ENCODE measurements around the gene ACP5.

ACP5 gene

DNA sequence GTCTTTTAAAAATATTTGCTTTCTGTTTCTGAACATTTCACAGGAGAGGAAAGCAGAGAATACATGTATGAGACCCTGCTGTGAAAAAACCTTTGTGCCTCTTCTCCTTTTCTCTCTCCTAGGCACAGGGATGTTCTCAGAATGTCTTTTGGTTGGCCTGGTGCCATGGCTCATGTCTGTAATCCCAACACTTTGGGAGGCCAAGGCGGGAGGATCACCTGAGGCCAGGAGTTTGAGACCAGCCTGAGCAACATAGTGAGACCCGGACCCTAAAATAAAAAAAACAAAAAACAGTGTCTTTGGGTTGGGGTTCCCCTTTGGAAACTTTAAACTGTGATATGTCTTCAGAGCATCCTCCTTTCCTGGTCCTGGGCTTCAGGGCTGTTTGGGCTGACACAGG, 21.3 kb upstream of the ACP5 start:
- H3K27me3 ChIP-seq (ENCODE audit: control insufficient read depth, insufficient read depth, low read length), result no peaks in the 10 kb centered on the region
- no peaks in the 10 kb centered on the region; the same call in 1 of the 2 replicates for H3K9me3 ChIP-seq (ENCODE audit: control insufficient read depth, insufficient read depth, low read length)
- peaks cover 9% of the 10 kb centered on the region for H3K36me3 ChIP-seq (ENCODE audit: control insufficient read depth, insufficient read depth, low read length)
- no peak overlapping the region for H3K27ac ChIP-seq (ENCODE audit: low read depth, low read length)
- H3K9ac ChIP-seq (ENCODE audit: low read depth, low read length), result no peak overlapping the region
- no peak overlapping the region for H3K4me3 ChIP-seq (ENCODE audit: low read depth, low read length)
- no peaks in the 10 kb centered on the region for H3K4me1 ChIP-seq (ENCODE audit: control insufficient read depth, insufficient read depth, low read length)

DNA sequence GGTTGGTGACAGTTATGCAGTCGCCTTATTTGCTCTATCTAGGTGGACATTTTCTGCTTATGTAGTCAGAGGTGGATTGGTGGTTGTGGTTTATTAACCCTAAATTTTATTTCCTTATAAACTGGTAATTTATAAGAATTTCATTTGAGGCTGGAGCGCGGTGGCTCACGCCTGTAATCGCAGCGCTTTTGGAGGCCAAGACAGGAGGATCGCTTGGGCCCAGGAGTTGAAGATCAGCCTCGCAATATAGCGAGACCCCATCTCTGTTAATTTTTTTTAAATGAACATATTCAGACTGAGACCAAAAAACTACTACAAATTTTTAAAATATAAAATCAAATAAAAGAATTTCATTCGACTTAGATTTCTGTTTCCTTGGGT, 20.6 kb upstream of the ACP5 start:
- Histone ChIP-seq H3K9me3 (ENCODE audit: control insufficient read depth, insufficient read depth, low read length) (no peaks in the 10 kb centered on the region; the same call in 1 of the 2 replicates), H3K27ac (ENCODE audit: low read depth, low read length) (peak overlapping the region; percentile 98), H3K4me1 (ENCODE audit: control insufficient read depth, insufficient read depth, low read length) (no peaks in the 10 kb centered on the region), H3K9ac (ENCODE audit: low read depth, low read length) (peak overlapping the region; percentile 100), H3K36me3 (ENCODE audit: control insufficient read depth, insufficient read depth, low read length) (peaks cover 7% of the 10 kb centered on the region), H3K27me3 (ENCODE audit: control insufficient read depth, insufficient read depth, low read length) (no peaks in the 10 kb centered on the region), H3K4me3 (ENCODE audit: low read depth, low read length) (peak overlapping the region; percentile 94)

DNA sequence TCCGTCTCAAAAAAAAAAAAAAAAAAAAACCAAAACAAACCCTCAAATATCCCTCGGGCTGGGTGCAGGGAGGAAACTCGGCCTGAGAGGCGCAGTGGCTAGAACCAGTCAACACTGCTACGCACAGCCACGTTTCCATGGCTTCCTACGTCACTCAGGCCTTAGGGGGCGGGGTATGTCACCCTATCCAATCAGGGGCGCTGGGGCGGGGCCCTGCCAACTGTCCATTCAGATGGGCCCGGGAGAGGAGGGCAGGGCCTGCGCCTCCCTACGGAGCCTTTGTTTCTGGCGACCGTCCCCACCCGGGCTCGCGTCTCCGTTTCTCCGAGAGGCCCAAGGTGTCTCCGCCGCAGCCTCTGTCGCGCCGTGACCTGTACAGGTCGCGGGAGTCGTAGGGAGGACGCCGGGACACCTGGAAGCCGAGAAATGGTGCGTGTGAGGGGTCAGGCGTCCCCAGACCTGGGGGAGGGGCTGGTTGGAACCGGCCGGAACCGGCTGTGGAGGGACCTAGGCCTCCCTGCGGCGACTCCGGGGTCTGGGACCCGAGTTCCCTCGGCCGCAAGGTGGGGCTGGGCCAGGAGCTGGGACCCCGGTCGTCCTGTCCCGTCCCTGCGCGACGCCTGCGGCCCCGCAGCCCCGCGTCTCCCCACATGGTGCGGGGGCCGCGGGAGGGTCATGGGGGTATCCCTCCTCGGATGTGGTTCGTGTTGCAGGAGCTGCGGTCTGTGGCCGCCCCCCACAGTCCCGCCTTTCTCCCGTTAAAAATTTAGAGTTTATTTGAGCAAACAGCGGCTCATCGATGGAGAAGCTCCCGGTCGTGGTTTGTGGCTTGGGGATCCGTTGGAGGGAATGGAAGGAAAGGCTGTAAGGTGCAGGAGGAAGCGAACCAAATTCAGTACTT, 20.0 kb upstream of the ACP5 start, which contains the start of gene ZNF627:
Gene ZNF627, plus strand, starts transcription at position 282 of the 901 bp plus-strand sequence. Its CDS starts 145 bp downstream, at position 427.
- Histone ChIP-seq H3K27ac (ENCODE audit: low read depth, low read length) (peak within 1 kb of the TSS; percentile 98), H3K4me1 (ENCODE audit: control insufficient read depth, insufficient read depth, low read length) (no peaks in the 10 kb centered on the region), H3K36me3 (ENCODE audit: control insufficient read depth, insufficient read depth, low read length) (peaks cover 7% of the 10 kb centered on the region), H3K9me3 (ENCODE audit: control insufficient read depth, insufficient read depth, low read length) (no peaks in the 10 kb centered on the region; the same call in 1 of the 2 replicates), H3K27me3 (ENCODE audit: control insufficient read depth, insufficient read depth, low read length) (no peaks in the 10 kb centered on the region), H3K9ac (ENCODE audit: low read depth, low read length) (peak within 1 kb of the TSS; percentile 100), H3K4me3 (ENCODE audit: low read depth, low read length) (peak within 1 kb of the TSS; percentile 94)

DNA sequence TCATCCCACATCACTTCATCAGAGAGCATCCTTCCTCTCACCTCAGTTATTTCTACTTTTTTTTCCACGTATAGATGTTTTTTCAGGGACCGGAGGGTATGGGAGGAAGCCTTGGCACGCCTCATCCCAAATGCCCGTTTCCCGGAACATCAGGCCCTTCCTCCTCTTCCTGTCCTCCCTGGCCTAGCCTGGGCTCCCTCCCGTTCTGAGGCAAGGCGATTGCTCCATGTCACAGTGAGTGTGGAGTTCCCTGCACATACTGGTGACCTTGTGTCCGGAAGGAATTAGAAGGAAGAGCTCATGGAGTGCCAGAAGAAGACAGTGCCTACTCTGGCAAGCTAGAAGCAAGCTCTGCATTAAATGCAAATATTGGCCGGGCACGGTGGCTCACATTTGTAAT, 18.7 kb upstream of the ACP5 start:
- H3K9me3 ChIP-seq (ENCODE audit: control insufficient read depth, insufficient read depth, low read length), result no peaks in the 10 kb centered on the region
- H3K27me3 ChIP-seq (ENCODE audit: control insufficient read depth, insufficient read depth, low read length), result no peaks in the 10 kb centered on the region
- H3K4me1 ChIP-seq (ENCODE audit: control insufficient read depth, insufficient read depth, low read length), result no peaks in the 10 kb centered on the region
- H3K9ac ChIP-seq (ENCODE audit: low read depth, low read length), result no peak overlapping the region
- no peak overlapping the region for H3K4me3 ChIP-seq (ENCODE audit: low read depth, low read length)
- peaks cover 7% of the 10 kb centered on the region for H3K36me3 ChIP-seq (ENCODE audit: control insufficient read depth, insufficient read depth, low read length)
- no peak overlapping the region for H3K27ac ChIP-seq (ENCODE audit: low read depth, low read length)

DNA sequence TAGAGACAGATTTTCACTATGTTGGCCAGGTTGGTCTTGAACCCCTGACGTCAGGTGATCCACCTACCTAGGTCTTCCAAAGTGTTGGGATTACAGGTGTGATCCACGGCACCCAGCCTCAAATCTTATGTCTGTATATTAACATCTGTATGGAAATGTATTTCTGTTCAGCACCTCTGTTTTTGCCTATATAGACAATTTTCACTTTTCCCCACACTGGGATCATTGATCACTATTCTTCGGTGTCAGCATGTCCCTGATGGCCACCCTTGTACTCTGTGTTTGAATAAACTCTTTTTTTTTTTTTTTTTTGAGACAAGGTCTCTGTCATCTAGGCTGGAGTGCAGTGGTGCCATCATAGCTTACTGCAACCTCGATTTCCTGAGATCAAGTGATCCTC, 16.6 kb upstream of the ACP5 start:
- Histone ChIP-seq H3K9me3 (ENCODE audit: control insufficient read depth, insufficient read depth, low read length) (no peaks in the 10 kb centered on the region), H3K4me3 (ENCODE audit: low read depth, low read length) (no peak overlapping the region), H3K36me3 (ENCODE audit: control insufficient read depth, insufficient read depth, low read length) (peaks cover 3% of the 10 kb centered on the region), H3K27ac (ENCODE audit: low read depth, low read length) (no peak overlapping the region), H3K9ac (ENCODE audit: low read depth, low read length) (no peak overlapping the region), H3K4me1 (ENCODE audit: control insufficient read depth, insufficient read depth, low read length) (no peaks in the 10 kb centered on the region), H3K27me3 (ENCODE audit: control insufficient read depth, insufficient read depth, low read length) (no peaks in the 10 kb centered on the region)

DNA sequence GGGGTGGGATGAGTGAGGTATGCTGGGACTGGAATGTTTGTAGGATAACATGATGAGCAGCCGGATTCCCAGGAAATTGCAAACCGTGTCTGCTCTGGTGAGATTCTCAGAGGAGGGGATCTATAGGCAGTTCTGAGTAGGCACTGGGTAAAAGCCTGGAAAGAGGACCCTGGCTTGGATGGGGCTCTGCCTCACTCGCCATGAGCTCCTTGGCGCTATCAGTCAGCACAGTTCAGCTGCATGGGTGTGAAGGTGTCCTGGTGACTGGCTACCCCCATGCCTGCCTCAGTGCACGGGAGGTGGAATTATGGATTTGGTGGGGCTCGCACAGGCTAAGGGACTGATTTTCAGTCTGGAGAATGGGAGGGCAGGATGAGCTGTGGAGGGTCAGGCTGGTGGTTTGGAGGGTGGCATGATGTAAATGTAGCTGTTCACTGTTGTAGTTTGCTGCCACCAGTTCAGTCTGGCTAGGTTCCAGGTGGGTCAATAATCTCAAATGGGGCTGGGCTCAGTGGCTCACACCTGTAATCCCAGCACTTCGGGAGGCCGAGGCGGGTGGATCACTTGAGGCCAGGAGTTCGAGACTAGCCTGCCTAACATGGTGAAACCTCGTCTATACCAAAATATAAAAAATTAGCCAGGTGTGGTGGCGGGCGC, 10.7 kb upstream of the ACP5 start:
- H3K9ac ChIP-seq (ENCODE audit: low read depth, low read length), result no peak overlapping the region
- H3K4me3 ChIP-seq (ENCODE audit: low read depth, low read length), result no peak overlapping the region
- H3K36me3 ChIP-seq (ENCODE audit: control insufficient read depth, insufficient read depth, low read length), result no peaks in the 10 kb centered on the region
- H3K4me1 ChIP-seq (ENCODE audit: control insufficient read depth, insufficient read depth, low read length), result no peaks in the 10 kb centered on the region
- no peaks in the 10 kb centered on the region for H3K9me3 ChIP-seq (ENCODE audit: control insufficient read depth, insufficient read depth, low read length)
- no peaks in the 10 kb centered on the region for H3K27me3 ChIP-seq (ENCODE audit: control insufficient read depth, insufficient read depth, low read length)
- H3K27ac ChIP-seq (ENCODE audit: low read depth, low read length), result no peak overlapping the region

DNA sequence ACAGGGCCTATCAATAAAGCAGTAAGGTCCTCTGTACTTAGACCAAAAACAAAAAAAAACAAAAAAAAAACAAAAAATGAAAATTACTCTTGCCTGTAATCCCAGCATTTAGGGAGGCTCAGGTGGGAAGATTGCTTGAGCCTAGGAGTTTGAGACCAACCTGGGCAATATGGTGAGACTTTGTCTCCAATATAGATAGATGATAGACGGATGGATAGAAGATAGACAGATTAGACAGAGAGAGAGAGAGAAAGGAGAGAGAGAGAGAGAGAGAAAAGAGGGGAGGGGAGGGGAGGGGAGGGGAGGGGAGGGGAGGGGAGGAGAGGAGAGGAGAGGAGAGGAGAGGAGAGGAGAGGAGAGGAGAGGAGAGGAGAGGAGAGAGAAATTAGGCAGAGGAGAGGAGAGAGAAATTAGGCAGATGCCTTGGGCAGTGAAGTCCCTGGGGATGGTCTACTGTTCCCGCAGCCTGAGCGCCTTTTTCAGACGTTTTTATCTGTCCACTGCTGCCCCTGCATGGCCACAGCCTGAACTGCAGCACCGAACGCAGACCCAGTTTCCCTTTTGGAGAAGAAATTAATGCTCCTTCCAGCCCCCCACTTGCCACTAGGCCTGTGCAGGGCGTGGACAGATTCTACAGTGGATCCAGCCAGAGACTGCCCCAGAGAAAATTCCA, 10.0 kb upstream of the ACP5 start:
- Histone ChIP-seq H3K4me1 (ENCODE audit: control insufficient read depth, insufficient read depth, low read length) (no peaks in the 10 kb centered on the region), H3K4me3 (ENCODE audit: low read depth, low read length) (no peak overlapping the region), H3K36me3 (ENCODE audit: control insufficient read depth, insufficient read depth, low read length) (no peaks in the 10 kb centered on the region), H3K27ac (ENCODE audit: low read depth, low read length) (no peak overlapping the region), H3K9me3 (ENCODE audit: control insufficient read depth, insufficient read depth, low read length) (no peaks in the 10 kb centered on the region), H3K9ac (ENCODE audit: low read depth, low read length) (no peak overlapping the region), H3K27me3 (ENCODE audit: control insufficient read depth, insufficient read depth, low read length) (no peaks in the 10 kb centered on the region)

DNA sequence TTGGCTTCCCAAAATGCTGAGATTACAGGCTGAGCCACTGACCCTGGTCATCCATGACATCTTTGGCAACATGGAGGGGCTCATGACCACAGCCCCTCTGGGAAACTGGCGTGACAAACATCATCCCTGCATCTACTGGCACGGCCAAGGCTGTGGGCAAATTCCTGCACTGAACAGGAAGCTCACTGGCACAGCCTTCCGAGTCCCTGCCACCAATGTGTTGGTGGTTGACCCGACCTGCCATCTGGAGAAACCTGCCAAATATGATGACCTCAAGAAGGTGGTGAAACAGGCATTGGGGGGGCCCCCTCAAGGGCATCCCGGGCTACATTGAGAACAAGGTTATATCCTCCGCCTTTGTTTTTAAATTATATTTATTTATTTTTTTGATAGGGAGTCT, 8.9 kb upstream of the ACP5 start:
- Histone ChIP-seq H3K27ac (ENCODE audit: low read depth, low read length) (no peak overlapping the region), H3K4me3 (ENCODE audit: low read depth, low read length) (no peak overlapping the region), H3K27me3 (ENCODE audit: control insufficient read depth, insufficient read depth, low read length) (no peaks in the 10 kb centered on the region), H3K4me1 (ENCODE audit: control insufficient read depth, insufficient read depth, low read length) (no peaks in the 10 kb centered on the region), H3K9me3 (ENCODE audit: control insufficient read depth, insufficient read depth, low read length) (no peaks in the 10 kb centered on the region), H3K36me3 (ENCODE audit: control insufficient read depth, insufficient read depth, low read length) (no peaks in the 10 kb centered on the region), H3K9ac (ENCODE audit: low read depth, low read length) (no peak overlapping the region)

DNA sequence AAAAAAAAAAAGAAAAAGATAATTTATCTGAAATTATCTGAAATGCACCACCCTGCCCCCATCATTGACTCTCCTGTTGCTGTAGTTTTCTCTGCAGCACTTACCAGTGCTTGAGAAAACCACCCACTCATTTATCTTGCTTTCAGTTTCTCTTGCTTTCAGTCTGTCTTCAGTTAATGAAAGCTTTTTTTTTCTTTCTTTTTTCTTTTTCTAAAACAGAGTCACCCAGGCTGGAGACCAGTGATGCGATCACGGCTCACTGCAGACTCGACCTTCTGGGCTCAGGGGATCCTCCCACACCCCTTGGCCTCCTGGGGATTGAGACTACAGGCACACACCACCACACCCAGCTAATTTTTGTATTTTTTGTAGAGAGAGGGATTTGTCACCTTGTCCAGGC, 4.3 kb upstream of the ACP5 start:
- Histone ChIP-seq H3K4me1 (ENCODE audit: control insufficient read depth, insufficient read depth, low read length) (peaks cover 10% of the 10 kb centered on the region; the same call in 1 of the 2 replicates), H3K4me3 (ENCODE audit: low read depth, low read length) (no peak overlapping the region)

DNA sequence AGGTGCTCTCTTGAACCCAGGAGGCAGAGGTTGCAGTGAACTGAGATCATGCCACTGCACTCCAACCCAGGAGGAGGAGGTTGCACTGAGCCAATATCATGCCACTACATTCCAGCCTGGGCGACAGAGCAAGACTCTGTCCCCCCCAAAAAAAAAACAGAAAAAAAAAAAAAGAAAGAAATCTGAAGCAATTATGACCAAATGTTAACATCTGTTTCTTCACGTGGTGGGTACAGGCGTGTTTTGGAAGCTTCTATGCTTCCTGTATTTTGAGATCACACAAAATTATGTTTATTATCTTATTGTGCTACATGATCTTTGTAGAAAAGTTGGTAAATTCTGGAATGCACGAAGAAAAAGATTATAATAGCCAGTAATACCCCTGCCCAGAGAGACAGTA, 2.7 kb upstream of the ACP5 start:
- H3K4me3 ChIP-seq (ENCODE audit: low read depth, low read length), result no peak overlapping the region
- no peaks in the 10 kb centered on the region for H3K36me3 ChIP-seq (ENCODE audit: control insufficient read depth, insufficient read depth, low read length)
- no peak overlapping the region for H3K27ac ChIP-seq (ENCODE audit: low read depth, low read length)
- no peaks in the 10 kb centered on the region for H3K9me3 ChIP-seq (ENCODE audit: control insufficient read depth, insufficient read depth, low read length)
- H3K9ac ChIP-seq (ENCODE audit: low read depth, low read length), result no peak overlapping the region
- H3K27me3 ChIP-seq (ENCODE audit: control insufficient read depth, insufficient read depth, low read length), result peaks cover 13% of the 10 kb centered on the region
- H3K4me1 ChIP-seq (ENCODE audit: control insufficient read depth, insufficient read depth, low read length), result peaks cover 10% of the 10 kb centered on the region; the same call in 1 of the 2 replicates

More for the DNA sequence above, 4.3 kb upstream of the ACP5 start:
- Histone ChIP-seq H3K27me3 (ENCODE audit: control insufficient read depth, insufficient read depth, low read length) (peaks cover 13% of the 10 kb centered on the region), H3K9ac (ENCODE audit: low read depth, low read length) (no peak overlapping the region), H3K9me3 (ENCODE audit: control insufficient read depth, insufficient read depth, low read length) (no peaks in the 10 kb centered on the region), H3K27ac (ENCODE audit: low read depth, low read length) (no peak overlapping the region), H3K36me3 (ENCODE audit: control insufficient read depth, insufficient read depth, low read length) (no peaks in the 10 kb centered on the region)

All from HUES48 (cell line).